ENCODE results near the gene C17orf100. TPM values are rescaled to one million over a fixed set of nuclear protein-coding genes. Genes with fewer than 3 reads are reported as not detected.
"Not testable (repeated sequence)": the region's sequence is repeated elsewhere in the genome, so short reads cannot be mapped to it uniquely, and the experiment has no call there.

The C17orf100 gene
- total RNA-seq, 1 donor from 2014 or later, result 3.2 TPM

- H3K9me3 Mint-ChIP-seq (ENCODE audit: unreplicated experiment), result no peaks in the 10 kb centered on the region
Measured at GRCh38 chr17:6684881-6685767, 33.6 kb downstream of the C17orf100 start.

GRCh38 chr17:6686026-6686425 lies 34.5 kb downstream of the C17orf100 start:
- no peak for TF ChIP-seq CTCF (IDR thresholded peaks at IDR 0.05)
- Mint-ChIP-seq H3K4me3 (ENCODE audit: unreplicated experiment) (no peak overlapping the region), H3K27me3 (ENCODE audit: unreplicated experiment) (no peaks in the 10 kb centered on the region), H3K36me3 (ENCODE audit: unreplicated experiment) (no peaks in the 10 kb centered on the region), H3K9me3 (ENCODE audit: unreplicated experiment) (no peaks in the 10 kb centered on the region), H3K4me1 (ENCODE audit: unreplicated experiment) (no peaks in the 10 kb centered on the region), H3K27ac (ENCODE audit: unreplicated experiment) (no peak overlapping the region)
- no peak for DNase-seq (ENCODE audit: extremely low spot score, unreplicated experiment)

More at GRCh38 chr17:6684881-6685767, 33.6 kb downstream of the C17orf100 start:
- TF ChIP-seq CTCF (IDR thresholded peaks at IDR 0.05), result no peak
- H3K4me3 Mint-ChIP-seq (ENCODE audit: unreplicated experiment), result no peak overlapping the region
- DNase-seq (ENCODE audit: extremely low spot score, unreplicated experiment), result no peak
- no peaks in the 10 kb centered on the region for H3K36me3 Mint-ChIP-seq (ENCODE audit: unreplicated experiment)
- H3K4me1 Mint-ChIP-seq (ENCODE audit: unreplicated experiment), result no peaks in the 10 kb centered on the region
- H3K27me3 Mint-ChIP-seq (ENCODE audit: unreplicated experiment), result peaks cover 1% of the 10 kb centered on the region
- no peak overlapping the region for H3K27ac Mint-ChIP-seq (ENCODE audit: unreplicated experiment)

GRCh38 chr17:6688944-6689343 lies 37.4 kb downstream of the C17orf100 start:
- H3K9me3 Mint-ChIP-seq (ENCODE audit: unreplicated experiment), result no peaks in the 10 kb centered on the region
- TF ChIP-seq CTCF (IDR thresholded peaks at IDR 0.05), result no peak

GRCh38 chr17:6690641-6691040 lies 39.1 kb downstream of the C17orf100 start:
- DNase-seq (ENCODE audit: extremely low spot score, unreplicated experiment), result no peak
- H3K27ac Mint-ChIP-seq (ENCODE audit: unreplicated experiment), result no peak overlapping the region
- H3K4me1 Mint-ChIP-seq (ENCODE audit: unreplicated experiment), result no peaks in the 10 kb centered on the region
- H3K36me3 Mint-ChIP-seq (ENCODE audit: unreplicated experiment), result no peaks in the 10 kb centered on the region
- peaks cover 11% of the 10 kb centered on the region for H3K27me3 Mint-ChIP-seq (ENCODE audit: unreplicated experiment)
- no peak overlapping the region for H3K4me3 Mint-ChIP-seq (ENCODE audit: unreplicated experiment)
- no peaks in the 10 kb centered on the region for H3K9me3 Mint-ChIP-seq (ENCODE audit: unreplicated experiment)
- no peak for TF ChIP-seq CTCF (IDR thresholded peaks at IDR 0.05)

More at GRCh38 chr17:6688944-6689343, 37.4 kb downstream of the C17orf100 start:
- no peaks in the 10 kb centered on the region for H3K36me3 Mint-ChIP-seq (ENCODE audit: unreplicated experiment)
- DNase-seq (ENCODE audit: extremely low spot score, unreplicated experiment), result no peak
- peaks cover 9% of the 10 kb centered on the region for H3K27me3 Mint-ChIP-seq (ENCODE audit: unreplicated experiment)
- no peak overlapping the region for H3K4me3 Mint-ChIP-seq (ENCODE audit: unreplicated experiment)
- H3K4me1 Mint-ChIP-seq (ENCODE audit: unreplicated experiment), result no peaks in the 10 kb centered on the region
- no peak overlapping the region for H3K27ac Mint-ChIP-seq (ENCODE audit: unreplicated experiment)

GRCh38 chr17:6691546-6691945 lies 40.0 kb downstream of the C17orf100 start:
- Mint-ChIP-seq H3K4me3 (ENCODE audit: unreplicated experiment) (no peak overlapping the region), H3K27ac (ENCODE audit: unreplicated experiment) (no peak overlapping the region), H3K9me3 (ENCODE audit: unreplicated experiment) (no peaks in the 10 kb centered on the region), H3K4me1 (ENCODE audit: unreplicated experiment) (no peaks in the 10 kb centered on the region), H3K27me3 (ENCODE audit: unreplicated experiment) (peaks cover 11% of the 10 kb centered on the region), H3K36me3 (ENCODE audit: unreplicated experiment) (no peaks in the 10 kb centered on the region)
- no peak for TF ChIP-seq CTCF (IDR thresholded peaks at IDR 0.05)
- DNase-seq (ENCODE audit: extremely low spot score, unreplicated experiment), result no peak

GRCh38 chr17:6691958-6692357 lies 40.4 kb downstream of the C17orf100 start:
- H3K4me1 Mint-ChIP-seq (ENCODE audit: unreplicated experiment); H3K36me3 Mint-ChIP-seq (ENCODE audit: unreplicated experiment); H3K4me3 Mint-ChIP-seq (ENCODE audit: unreplicated experiment); H3K27ac Mint-ChIP-seq (ENCODE audit: unreplicated experiment); H3K9me3 Mint-ChIP-seq (ENCODE audit: unreplicated experiment); DNase-seq (ENCODE audit: extremely low spot score, unreplicated experiment): not testable (repeated sequence)
- H3K27me3 Mint-ChIP-seq (ENCODE audit: unreplicated experiment), result peaks cover 11% of the 10 kb centered on the region
